Adipocyte (in vitro differentiated cells): Measurements from ENCODE around the gene SHISA8.

Experiments used
- DNase-seq: peaks from one replicate; pipeline ENCODE4 v3.0.0-alpha.2; 2015; ENCODE audit warnings: low read depth
- H3K27me3 ChIP-seq: replicated peaks from 2 replicates; pipeline ENCODE4 v1.7.0; 2013; ENCODE audit warnings: mild to moderate bottlenecking, low read length, moderate library complexity; ENCODE audit not compliant: control insufficient read depth, insufficient read depth
- H3K36me3 ChIP-seq: 2 replicates; pipeline ENCODE4 v1.7.0; 2013; ENCODE audit warnings: low read length, mild to moderate bottlenecking, moderate library complexity; ENCODE audit not compliant: control insufficient read depth, insufficient read depth, severe bottlenecking
- H3K4me1 ChIP-seq: 2 replicates; pipeline ENCODE4 v1.7.0; 2013; ENCODE audit warnings: mild to moderate bottlenecking, low read length, moderate library complexity; ENCODE audit not compliant: control insufficient read depth, insufficient read depth
- H3K4me3 ChIP-seq: 2 replicates; pipeline ENCODE4 v1.7.0; 2013; ENCODE audit warnings: mild to moderate bottlenecking, low read length, moderate library complexity
- H3K9ac ChIP-seq: 2 replicates; pipeline ENCODE4 v1.7.0; 2013; ENCODE audit warnings: mild to moderate bottlenecking, low read length, moderate library complexity
- H3K9me3 ChIP-seq: 2 replicates; pipeline ENCODE4 v1.7.0; 2013; ENCODE audit warnings: mild to moderate bottlenecking, low read length, moderate library complexity; ENCODE audit not compliant: control insufficient read depth

SHISA8 gene

DNA sequence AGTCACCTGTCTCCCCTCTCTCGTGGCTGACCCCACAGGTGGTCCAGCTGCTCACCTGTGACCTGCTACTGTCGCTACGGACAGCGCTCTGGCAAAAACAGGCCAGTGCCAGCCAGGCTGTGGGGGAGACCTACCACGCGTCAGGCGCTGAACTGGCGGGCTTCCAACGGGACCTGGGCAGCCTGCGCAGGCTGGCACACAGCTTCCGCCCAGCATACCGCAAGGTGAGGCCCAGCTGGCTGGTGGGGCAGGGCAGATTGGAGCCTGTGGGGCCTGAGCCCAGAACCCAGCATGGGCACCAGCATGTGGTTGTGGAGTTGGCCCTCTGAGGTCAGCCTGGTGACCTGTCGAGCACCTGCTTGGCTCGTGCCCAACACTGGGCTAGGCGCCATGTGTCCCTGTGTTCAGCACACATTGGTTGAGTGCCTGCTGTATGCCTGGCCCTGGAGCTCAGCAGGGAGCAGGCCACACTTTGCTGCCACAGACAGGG is 11.9 kb downstream of the SHISA8 start:
- Histone ChIP-seq H3K27me3 (no peaks in the 10 kb centered on the region), H3K9me3 (no peaks in the 10 kb centered on the region), H3K4me1 (no peaks in the 10 kb centered on the region), H3K9ac (no peak overlapping the region), H3K4me3 (no peak overlapping the region), H3K36me3 (peaks cover 84% of the 10 kb centered on the region)
- DNase-seq, result no peak

DNA sequence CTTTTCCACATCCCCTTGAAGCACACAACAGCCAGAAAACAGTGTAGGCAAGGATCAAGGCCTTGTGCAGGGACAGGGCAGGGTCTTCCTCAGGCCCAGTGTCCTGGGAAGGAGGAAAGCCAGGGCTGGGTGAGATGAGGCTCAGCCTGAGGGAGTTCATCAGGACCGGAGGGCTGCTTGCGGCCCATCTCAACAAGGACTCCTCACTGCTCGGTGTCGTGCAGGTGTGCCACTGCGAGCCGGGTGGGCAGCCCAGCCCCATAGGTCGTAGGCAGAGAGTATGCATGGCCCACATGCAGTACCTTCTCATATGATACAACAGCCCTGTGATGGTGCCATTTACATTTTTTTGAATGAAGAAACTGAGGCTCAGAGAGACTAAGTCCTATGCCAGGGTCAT is 12.9 kb downstream of the SHISA8 start:
- DNase-seq, result no peak
- Histone ChIP-seq H3K36me3 (peaks cover 91% of the 10 kb centered on the region), H3K9me3 (no peaks in the 10 kb centered on the region), H3K4me1 (no peaks in the 10 kb centered on the region), H3K4me3 (no peak overlapping the region), H3K27me3 (no peaks in the 10 kb centered on the region), H3K9ac (no peak overlapping the region)

DNA sequence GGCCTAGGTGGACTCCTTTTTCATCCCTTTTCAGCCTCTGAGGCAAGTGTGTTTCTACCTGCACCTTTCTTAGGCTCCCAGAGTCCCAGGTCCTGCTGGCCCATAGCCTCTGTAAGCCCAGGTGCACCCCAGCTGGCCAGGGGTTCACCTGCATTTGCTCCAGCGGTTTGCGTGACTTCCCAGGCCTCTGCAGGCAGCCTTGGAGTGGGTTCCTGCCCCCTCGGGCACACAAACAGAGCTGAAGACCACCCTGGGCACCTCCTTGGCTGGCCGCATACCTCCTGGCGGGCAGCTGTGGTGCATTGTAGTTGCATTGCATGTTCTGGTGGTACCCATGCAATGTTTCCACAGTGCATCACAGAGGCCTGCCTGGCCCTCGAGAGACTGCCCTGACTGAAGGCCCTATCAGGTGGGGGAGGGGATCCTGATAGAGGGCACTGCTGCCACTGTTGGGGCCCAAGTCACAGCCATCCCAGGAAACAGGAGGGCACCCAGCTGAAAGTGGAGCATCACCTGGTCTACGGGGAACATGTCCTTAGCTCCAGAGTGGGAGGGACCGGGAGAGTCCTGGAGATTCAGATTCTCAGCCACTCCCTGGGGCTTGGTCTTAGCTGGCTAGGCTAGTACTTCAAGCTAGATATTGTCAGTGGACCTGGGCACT is 14.1 kb downstream of the SHISA8 start:
- Histone ChIP-seq H3K27me3 (no peaks in the 10 kb centered on the region), H3K9me3 (no peaks in the 10 kb centered on the region), H3K36me3 (peaks cover 96% of the 10 kb centered on the region), H3K4me1 (no peaks in the 10 kb centered on the region), H3K9ac (no peak overlapping the region), H3K4me3 (no peak overlapping the region)
- no peak for DNase-seq

DNA sequence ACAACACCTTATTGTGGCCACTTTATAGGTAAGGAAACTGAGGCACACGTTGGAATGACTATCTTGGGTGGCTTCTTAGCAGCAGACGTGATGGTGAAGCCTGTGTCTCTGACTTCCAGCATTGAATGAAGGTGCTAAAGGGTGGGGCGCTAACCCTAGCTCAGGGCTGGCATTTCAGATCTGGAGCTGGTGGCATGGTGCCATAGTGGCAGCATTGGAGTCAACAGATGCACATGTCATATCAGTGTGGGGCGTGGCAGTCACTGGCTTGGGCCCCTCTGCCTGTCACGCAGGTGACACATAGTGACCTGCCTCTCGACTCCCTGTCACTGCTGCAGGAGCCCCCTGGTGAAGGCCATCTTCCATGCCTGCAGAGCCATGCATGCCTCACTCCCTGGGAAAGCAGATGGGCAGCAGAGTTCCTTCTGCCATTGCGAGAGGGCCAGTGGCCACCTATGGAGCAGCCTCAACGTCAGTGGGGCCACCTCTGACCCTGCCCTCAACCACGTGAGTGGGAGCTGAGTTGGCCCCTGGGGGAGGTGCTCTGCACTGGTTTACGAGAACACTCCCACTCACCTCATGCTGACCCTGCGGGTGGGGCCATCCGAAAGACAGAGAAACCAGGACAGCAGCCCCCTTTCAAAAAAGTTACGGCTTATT is 14.8 kb downstream of the SHISA8 start:
- no peak for DNase-seq
- H3K9ac ChIP-seq, result no peak overlapping the region
- H3K36me3 ChIP-seq, result peaks cover 90% of the 10 kb centered on the region
- no peaks in the 10 kb centered on the region for H3K9me3 ChIP-seq
- H3K27me3 ChIP-seq, result no peaks in the 10 kb centered on the region
- H3K4me3 ChIP-seq, result no peak overlapping the region
- H3K4me1 ChIP-seq, result no peaks in the 10 kb centered on the region

DNA sequence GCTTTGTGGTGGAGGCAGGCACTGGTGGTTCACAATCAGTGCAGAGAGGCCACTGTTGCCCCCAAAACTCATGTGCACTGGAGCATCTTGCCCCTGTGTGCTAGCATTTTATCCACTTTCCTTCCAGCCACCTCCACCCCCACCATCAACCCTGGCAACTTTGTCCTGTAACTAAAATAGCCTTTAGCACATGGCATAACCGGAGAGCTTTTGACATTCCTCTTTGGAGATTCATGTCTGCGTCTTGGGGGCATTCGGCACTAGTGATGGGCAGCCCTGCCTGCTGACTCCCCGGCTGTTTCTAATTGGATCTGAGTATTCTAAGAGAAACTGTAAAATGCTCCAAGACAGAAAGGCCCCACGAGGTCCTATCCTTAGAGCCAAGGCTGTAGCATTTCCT is 15.8 kb downstream of the SHISA8 start:
- peaks cover 88% of the 10 kb centered on the region for H3K36me3 ChIP-seq
- H3K9me3 ChIP-seq, result no peaks in the 10 kb centered on the region
- no peaks in the 10 kb centered on the region for H3K27me3 ChIP-seq
- H3K9ac ChIP-seq, result no peak overlapping the region
- no peak overlapping the region for H3K4me3 ChIP-seq
- H3K4me1 ChIP-seq, result peaks cover 2% of the 10 kb centered on the region
- DNase-seq, result no peak

DNA sequence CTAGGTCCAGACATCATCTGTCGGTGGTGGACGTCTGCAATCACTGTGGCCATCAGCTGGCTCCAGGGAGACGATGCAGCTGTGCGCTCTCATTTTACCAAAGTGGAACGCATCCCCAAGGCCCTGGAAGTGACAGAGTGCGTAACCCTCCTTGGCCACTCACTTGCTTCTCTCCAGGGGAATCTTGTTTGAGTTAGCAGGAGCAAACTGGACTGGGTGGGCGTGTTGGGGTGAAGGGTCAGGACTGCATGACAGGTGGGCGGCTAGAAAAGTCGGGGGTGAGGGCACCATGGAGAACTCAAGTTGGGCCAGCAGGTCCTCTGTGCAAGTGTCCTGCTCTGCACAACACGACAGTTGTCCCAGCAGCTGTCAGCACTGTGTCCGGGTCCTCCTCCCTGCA is 16.2 kb downstream of the SHISA8 start:
- H3K36me3 ChIP-seq, result peaks cover 88% of the 10 kb centered on the region
- no peaks in the 10 kb centered on the region for H3K9me3 ChIP-seq
- peaks cover 7% of the 10 kb centered on the region for H3K4me1 ChIP-seq
- no peak for DNase-seq
- no peaks in the 10 kb centered on the region for H3K27me3 ChIP-seq
- no peak overlapping the region for H3K9ac ChIP-seq
- no peak overlapping the region for H3K4me3 ChIP-seq

DNA sequence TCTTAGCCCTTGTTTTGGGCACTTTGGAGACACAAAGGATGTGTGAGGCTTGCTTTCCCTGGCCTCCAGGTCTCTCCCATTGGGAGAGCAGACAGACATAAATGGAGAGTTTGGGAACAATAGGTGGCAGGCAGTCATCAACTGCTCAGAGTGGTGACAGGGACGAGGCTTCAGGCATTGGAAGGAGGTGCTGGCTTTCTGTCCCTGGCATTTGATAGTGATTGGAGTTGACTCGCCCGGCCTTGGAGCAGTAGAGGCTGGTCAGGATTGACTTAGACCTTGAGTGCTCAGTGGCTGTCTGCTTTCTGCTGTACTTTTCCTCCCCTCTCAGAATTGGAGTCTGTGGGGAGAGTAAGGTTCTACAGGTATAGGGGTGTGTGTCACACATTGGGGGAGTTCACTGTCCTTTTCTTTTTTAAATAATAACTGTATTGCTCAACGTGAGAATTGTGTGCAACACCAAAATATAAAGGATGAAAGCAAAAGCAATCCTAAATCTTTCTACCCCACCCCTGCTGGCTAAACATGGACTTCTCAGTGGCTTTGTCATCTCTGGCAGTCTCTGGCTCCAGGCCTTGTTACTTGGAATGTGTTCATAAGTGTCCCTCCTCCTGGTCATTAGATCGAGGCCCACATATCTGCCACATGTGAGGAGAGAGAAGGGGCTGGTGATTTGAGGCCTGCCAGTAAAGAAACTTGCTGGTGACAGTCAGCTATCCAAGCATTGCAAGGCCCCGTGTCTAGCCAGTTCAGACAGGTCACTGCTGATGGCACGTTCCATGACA is 21.1 kb downstream of the SHISA8 start:
- H3K9me3 ChIP-seq, result no peaks in the 10 kb centered on the region
- peaks cover 77% of the 10 kb centered on the region for H3K36me3 ChIP-seq
- no peak for DNase-seq
- peaks cover 12% of the 10 kb centered on the region for H3K4me1 ChIP-seq
- no peak overlapping the region for H3K4me3 ChIP-seq
- H3K27me3 ChIP-seq, result no peaks in the 10 kb centered on the region
- no peak overlapping the region for H3K9ac ChIP-seq

DNA sequence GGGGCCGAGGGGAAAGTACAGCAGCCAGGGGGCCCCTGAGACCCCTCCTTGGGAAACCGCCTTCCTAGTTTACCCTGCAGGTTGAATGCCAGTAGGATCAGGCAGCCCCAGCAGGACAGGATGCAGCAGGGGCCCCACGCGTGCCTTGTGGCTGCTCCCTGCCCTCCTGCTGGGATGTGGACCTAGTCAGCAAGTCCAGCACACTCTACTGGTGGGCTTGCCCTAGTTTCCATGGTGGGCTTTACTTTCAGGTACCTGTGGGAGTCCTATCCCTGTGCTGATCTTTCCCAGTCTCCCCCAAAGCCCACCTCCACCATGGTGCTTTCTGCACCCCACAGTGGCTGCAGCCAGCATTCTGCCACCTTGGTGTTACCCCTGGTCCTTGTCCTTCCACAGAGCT is 22.2 kb downstream of the SHISA8 start:
- peaks cover 75% of the 10 kb centered on the region for H3K36me3 ChIP-seq
- no peaks in the 10 kb centered on the region for H3K9me3 ChIP-seq
- no peaks in the 10 kb centered on the region for H3K27me3 ChIP-seq
- H3K9ac ChIP-seq, result no peak overlapping the region
- H3K4me3 ChIP-seq, result no peak overlapping the region
- H3K4me1 ChIP-seq, result peaks cover 17% of the 10 kb centered on the region
- DNase-seq, result no peak

DNA sequence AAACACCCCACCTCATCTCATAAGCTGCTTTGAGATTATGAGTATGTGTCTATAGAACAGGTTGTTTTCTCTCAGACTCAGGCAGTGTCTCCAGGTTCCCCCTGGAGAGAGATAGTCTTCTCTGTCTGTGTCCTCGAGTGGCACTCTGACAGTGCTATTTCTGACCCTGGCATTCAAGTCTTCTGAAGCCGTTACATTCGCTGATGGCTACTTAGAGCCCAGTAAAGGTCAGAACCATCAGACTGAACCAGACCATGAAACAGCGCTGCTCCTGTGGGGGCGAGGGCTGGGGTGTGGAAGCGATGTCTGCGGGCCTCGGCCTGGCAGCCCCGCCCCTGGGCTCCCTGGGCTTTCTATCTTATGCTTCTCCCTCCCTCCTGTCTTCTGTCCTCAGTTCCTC is 23.5 kb downstream of the SHISA8 start:
- Histone ChIP-seq H3K9ac (no peak overlapping the region), H3K36me3 (peaks cover 75% of the 10 kb centered on the region), H3K4me3 (no peak overlapping the region), H3K9me3 (no peaks in the 10 kb centered on the region), H3K4me1 (peaks cover 17% of the 10 kb centered on the region), H3K27me3 (no peaks in the 10 kb centered on the region)
- no peak for DNase-seq

DNA sequence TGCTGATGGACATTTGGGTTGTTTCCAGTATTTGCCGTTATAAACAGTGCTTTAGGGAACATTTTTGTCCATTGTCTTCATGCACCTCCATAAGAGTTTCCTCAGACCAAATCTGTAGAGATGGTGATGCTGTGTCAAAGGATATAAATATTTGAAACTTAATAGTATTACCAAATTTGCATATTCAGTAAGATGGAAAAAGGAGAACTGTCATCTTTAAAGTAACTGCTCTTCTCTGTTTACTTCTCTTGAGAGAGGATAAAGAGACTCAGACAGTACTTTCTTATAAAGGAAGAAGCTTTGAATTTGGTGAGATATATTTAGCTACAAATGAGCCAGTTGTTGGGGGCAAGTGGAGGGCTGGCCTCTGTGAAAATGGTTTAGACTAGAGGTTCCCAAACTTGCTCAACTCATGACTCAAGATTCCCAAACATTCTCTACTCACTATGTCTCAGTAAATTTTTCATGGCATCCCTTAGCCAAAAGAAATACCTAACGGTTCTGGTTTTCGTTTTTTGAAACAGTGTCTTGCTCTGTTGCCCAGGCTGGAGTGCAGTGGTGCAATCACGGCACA is 26.2 kb downstream of the SHISA8 start:
- Histone ChIP-seq H3K36me3 (peaks cover 85% of the 10 kb centered on the region), H3K4me3 (no peak overlapping the region), H3K9me3 (no peaks in the 10 kb centered on the region), H3K9ac (no peak overlapping the region), H3K27me3 (no peaks in the 10 kb centered on the region), H3K4me1 (peaks cover 17% of the 10 kb centered on the region)
- peak; percentile 37 for DNase-seq

DNA sequence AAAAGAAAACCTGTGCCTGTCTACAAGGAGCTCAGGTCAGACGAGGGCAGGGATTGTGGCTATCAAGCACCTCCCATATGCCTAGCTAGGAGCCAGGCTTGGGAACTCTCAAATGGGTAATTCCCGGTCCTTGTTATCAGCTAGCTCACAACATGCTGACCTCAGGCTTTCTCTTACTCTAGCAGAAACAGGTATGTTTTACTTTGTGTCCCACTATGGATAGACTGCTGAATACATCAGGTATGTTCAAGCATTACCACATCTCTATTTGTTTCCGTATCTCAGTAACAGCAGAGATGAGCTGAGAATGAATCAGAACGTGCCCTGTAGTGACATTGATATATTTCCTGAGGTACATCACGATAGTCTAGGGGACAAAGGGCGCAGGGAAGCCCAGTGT is 29.4 kb downstream of the SHISA8 start:
- no peaks in the 10 kb centered on the region for H3K9me3 ChIP-seq
- H3K4me1 ChIP-seq, result peaks cover 15% of the 10 kb centered on the region
- peaks cover 93% of the 10 kb centered on the region for H3K36me3 ChIP-seq
- no peak for DNase-seq
- H3K9ac ChIP-seq, result no peak overlapping the region
- no peaks in the 10 kb centered on the region for H3K27me3 ChIP-seq
- H3K4me3 ChIP-seq, result no peak overlapping the region
